Ectodermal cell (in vitro differentiated cells): ENCODE results near the gene MXRA8.
A peak's percentile ranks its signal among the peaks of the same experiment; 100 is the strongest.
"Not testable (repeated sequence)": the region's sequence is repeated elsewhere in the genome, so short reads cannot be mapped to it uniquely, and the experiment has no call there.

Experiments
- H3K27ac ChIP-seq: 2 replicates; pipeline ENCODE4 v1.7.0; 2013; ENCODE audit warnings: mild to moderate bottlenecking, low read depth, low read length; ENCODE audit not compliant: insufficient read depth, poor library complexity, severe bottlenecking
- H3K27me3 ChIP-seq: 2 replicates; pipeline ENCODE4 v1.7.0; 2013; ENCODE audit warnings: mild to moderate bottlenecking, low read length; ENCODE audit not compliant: insufficient read depth, control insufficient read depth, poor library complexity, severe bottlenecking
- H3K36me3 ChIP-seq: one replicate; pipeline ENCODE4 v1.7.0; 2013; ENCODE audit warnings: low read length; ENCODE audit not compliant: control insufficient read depth, insufficient read depth
- H3K4me1 ChIP-seq: one replicate; pipeline ENCODE4 v1.7.0; 2013; ENCODE audit warnings: low read length; ENCODE audit not compliant: control insufficient read depth, insufficient read depth
- H3K4me3 ChIP-seq: 2 replicates; pipeline ENCODE4 v1.7.0; 2013; ENCODE audit warnings: low read depth, low read length, control low read depth; ENCODE audit not compliant: insufficient read depth
- H3K9me3 ChIP-seq: 2 replicates; pipeline ENCODE4 v1.7.0; 2013; ENCODE audit warnings: mild to moderate bottlenecking, low read length, moderate library complexity; ENCODE audit not compliant: control insufficient read depth
- WGBS, 2 experiments: methylation state at CpG; one replicate each; pipeline ENCODE4 v1.1.7; 2013; ENCODE audit warnings: missing lambda C conversion rate in 2 of 2; 5-methylcytosine and 5-hydroxymethylcytosine counted together

Gene MXRA8

DNA sequence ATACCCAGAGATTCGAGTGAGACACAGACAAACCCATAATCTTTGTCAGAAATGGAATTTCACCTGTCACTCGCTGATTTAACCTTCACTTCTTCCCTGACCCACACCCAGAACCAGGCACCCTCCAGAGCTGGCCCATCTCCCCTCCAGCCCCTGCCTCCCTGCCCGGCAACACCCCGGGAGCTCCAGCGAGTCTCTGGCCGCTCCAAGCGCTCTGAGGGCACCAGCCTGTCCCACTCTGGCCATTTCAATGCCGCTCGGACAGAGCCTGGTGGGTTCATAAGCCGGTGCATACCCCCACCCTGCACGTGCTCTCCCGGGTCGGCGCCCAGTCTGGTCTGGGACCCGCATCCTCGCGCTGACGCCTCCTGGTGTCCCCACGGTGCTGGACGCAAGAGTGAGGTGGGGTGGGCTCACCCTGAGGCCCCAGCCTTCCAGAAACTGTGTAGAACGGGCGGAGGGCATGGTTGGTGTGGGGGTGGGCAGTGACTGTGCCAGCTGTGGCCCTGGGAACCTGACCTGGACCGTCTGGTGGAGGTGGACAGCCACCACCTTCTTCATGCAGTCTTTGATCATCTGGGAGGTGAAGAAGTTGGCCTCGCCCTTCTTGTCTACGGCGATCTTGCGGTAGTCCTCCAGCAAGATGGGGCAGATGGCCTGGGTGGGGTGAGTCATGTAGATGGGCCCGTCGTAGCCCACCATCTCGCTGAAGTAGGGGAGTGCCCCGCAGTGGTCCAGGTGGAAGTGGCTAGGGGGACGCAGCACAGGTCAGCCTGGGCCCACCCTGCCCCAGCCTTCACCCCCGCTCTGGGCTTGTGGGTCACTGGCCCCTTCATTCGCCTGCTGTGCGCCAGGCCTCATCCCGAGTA lies 39.3 kb downstream of the MXRA8 start:
- H3K9me3 ChIP-seq = no peaks in the 10 kb centered on the region
- peaks cover 6% of the 10 kb centered on the region for H3K4me1 ChIP-seq
- H3K27ac ChIP-seq = no peak overlapping the region
- H3K27me3 ChIP-seq = no peaks in the 10 kb centered on the region
- peaks cover 17% of the 10 kb centered on the region for H3K36me3 ChIP-seq
- H3K4me3 ChIP-seq = no peak overlapping the region
- 93% methylated on average over 36 of the region's 36 CpGs for WGBS, 2 experiments

- no peaks in the 10 kb centered on the region for H3K9me3 ChIP-seq
- H3K27me3 ChIP-seq = no peaks in the 10 kb centered on the region
- peaks cover 20% of the 10 kb centered on the region for H3K36me3 ChIP-seq
- WGBS, 2 experiments = 94 to 95% methylated on average over 9 of the region's 9 CpGs
- H3K4me3 ChIP-seq = no peak overlapping the region
- peaks cover 6% of the 10 kb centered on the region for H3K4me1 ChIP-seq
- H3K27ac ChIP-seq = no peak overlapping the region
Measured at GRCh38 chr1:1318131-1318652, 40.2 kb downstream of the MXRA8 start.

DNA sequence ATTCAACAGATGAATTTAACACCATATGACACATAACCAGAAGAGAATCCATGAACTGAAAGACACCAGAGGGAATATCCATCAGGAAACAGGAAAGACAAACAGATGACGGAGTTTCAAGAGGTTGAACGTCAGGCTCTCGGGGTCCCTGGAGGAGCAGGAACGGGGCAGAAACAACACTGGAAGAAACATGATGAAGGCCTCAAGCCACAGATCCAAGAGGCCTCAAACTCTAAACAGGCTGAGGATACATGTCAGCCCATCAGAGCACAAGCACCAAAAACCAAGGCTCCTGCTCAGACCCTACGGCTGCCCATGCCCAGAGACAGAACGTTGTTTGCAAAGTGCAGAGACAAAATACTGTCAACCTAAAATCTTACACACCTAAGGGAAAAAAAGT lies 40.9 kb downstream of the MXRA8 start:
- 95% methylated on average over 6 of the region's 6 CpGs for whole genome bisulfite sequencing, 2 experiments
- H3K4me3 ChIP-seq = no peak overlapping the region
- H3K36me3 ChIP-seq = peaks cover 25% of the 10 kb centered on the region
- H3K4me1 ChIP-seq = peaks cover 6% of the 10 kb centered on the region
- no peaks in the 10 kb centered on the region for H3K9me3 ChIP-seq
- H3K27me3 ChIP-seq = no peaks in the 10 kb centered on the region
- H3K27ac ChIP-seq = no peak overlapping the region

DNA sequence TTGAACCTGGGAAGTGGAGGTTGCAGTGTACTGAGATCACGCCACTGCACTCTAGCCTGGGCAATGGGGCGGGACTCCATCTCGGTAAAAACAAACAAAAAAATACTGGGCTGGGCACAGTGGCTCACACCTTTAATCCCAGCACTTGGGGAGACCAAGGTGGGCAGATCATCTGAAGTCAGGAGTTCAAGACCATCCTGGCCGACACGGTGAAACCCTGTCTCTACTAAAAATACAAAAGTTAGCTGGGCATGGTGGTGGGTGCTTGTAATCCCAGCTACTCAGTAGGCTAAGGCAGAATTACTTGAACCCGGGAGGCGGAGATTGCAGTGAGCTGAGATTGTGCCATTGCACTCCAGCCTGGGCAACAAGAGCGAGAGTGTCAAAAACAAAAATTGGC lies 42.2 kb downstream of the MXRA8 start:
- WGBS, 2 experiments = 87 to 91% methylated on average over 8 of the region's 8 CpGs
- peaks cover 30% of the 10 kb centered on the region for H3K36me3 ChIP-seq
- H3K27ac ChIP-seq, H3K27me3 ChIP-seq, H3K4me1 ChIP-seq, H3K9me3 ChIP-seq, H3K4me3 ChIP-seq: not testable (repeated sequence)

DNA sequence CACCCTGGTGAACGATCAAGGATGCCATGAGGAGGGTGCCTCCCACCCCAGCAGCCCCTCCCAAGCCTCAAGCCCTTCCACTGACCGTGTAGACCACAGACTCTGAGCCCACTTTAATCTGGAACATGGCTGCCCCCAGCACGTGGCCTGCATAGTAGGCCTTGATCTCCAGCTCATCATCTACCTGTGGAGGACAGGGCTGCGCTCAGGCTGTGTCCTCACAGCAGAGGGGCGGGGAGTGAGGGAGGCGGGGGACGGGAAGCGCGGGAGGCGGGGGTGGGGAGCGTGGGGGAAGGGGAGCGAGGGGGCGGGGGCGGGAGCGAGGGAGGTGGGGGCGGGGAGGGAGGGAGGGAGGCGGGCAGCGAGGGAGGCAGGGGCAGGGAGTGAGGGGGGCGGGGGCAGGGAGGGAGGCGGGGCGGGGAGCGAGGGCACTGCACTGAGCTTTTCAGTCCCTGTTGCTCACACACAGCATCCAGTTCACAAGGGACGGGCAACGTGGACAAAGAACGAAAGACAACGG lies 42.9 kb downstream of the MXRA8 start:
- Histone ChIP-seq H3K27ac (peak overlapping the region; percentile 8), H3K36me3 (peaks cover 23% of the 10 kb centered on the region), H3K27me3 (no peaks in the 10 kb centered on the region), H3K4me1 (peaks cover 6% of the 10 kb centered on the region), H3K4me3 (no peak overlapping the region), H3K9me3 (no peaks in the 10 kb centered on the region)
- 24 to 25% methylated on average over 10 to 14 of the region's 26 CpGs for WGBS, 2 experiments

DNA sequence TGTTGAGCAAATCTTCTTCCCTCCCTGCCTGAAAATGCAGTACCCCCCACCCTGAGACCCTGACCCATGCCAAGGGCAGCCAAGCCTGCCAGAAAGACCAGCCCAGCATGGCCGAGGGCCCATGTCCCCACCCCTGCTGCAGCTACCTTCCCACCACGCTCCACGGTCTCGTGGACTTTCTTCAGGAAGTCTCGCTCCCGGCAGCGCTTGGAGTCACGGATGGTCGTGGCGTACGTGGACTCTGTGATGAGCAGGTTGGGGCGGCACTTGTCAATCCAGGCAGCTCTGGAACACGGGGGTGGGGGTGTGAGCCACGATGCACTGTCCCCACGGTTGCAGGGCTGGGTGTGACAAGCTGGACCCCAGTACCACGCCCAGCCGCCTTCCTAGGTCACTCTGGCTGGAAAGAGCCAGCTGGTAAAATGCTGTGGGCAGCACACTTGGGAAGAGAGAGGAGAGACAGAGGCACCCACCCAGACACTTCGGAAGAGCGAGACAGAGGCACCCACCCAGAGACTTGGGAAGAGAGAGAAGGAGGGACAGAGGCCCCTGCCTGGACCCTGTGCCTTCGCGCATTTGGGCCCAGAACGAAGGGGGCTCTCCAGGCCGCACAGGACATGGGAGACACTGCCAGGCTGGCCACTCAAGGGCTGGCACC lies 43.5 kb downstream of the MXRA8 start:
- Histone ChIP-seq H3K4me3 (no peak overlapping the region), H3K4me1 (peaks cover 12% of the 10 kb centered on the region), H3K36me3 (peaks cover 22% of the 10 kb centered on the region), H3K27ac (peak overlapping the region; percentile 8), H3K9me3 (no peaks in the 10 kb centered on the region), H3K27me3 (peaks cover under 1% of the 10 kb centered on the region)
- WGBS, 2 experiments = 94 to 95% methylated on average over 23 of the region's 23 CpGs

- WGBS, 2 experiments = 95 to 96% methylated on average over 15 of the region's 15 CpGs
- H3K4me1 ChIP-seq = peaks cover 18% of the 10 kb centered on the region
- no peak overlapping the region for H3K4me3 ChIP-seq
- peaks cover 19% of the 10 kb centered on the region for H3K36me3 ChIP-seq
- peaks cover 6% of the 10 kb centered on the region for H3K27me3 ChIP-seq
- no peaks in the 10 kb centered on the region for H3K9me3 ChIP-seq
- no peak overlapping the region for H3K27ac ChIP-seq
Measured at GRCh38 chr1:1314237-1314586, 44.1 kb downstream of the MXRA8 start.

DNA sequence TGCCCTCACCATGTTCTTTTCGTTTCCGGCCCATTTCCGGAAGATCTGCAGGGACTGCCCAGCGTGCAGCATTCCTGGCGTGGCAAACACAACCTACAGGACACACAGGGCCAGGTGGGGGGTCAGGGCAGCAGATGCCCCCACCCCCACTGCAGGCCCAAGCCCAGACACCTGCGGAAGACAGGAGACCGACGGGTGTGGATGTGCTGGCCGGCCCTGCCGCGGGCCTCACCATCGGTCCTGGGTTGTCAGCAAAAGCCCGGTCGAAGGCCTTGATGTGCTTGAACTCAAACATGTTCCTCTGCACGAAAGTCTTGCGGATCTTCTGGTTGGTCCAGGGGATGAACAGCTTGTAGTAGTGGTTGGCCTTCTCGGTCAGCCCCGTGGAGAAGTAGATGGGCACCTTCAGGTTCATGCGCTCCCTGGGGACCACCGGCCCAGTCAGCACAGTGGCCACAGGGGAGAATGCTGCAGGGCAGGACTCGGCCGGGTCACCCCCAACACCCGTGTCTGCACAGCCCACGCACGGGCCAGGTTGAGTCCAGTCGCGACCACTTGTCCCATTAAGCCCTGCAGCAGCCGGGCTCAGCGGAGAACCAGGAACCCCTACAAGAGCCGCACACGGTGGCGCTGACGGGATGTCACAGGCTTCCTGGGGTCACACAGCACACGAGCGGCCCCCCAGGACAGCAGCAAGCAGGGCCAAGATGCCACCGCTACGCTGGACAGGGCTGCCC lies 44.7 kb downstream of the MXRA8 start:
- Histone ChIP-seq H3K4me3 (no peak overlapping the region), H3K36me3 (peaks cover 14% of the 10 kb centered on the region), H3K9me3 (no peaks in the 10 kb centered on the region)

DNA sequence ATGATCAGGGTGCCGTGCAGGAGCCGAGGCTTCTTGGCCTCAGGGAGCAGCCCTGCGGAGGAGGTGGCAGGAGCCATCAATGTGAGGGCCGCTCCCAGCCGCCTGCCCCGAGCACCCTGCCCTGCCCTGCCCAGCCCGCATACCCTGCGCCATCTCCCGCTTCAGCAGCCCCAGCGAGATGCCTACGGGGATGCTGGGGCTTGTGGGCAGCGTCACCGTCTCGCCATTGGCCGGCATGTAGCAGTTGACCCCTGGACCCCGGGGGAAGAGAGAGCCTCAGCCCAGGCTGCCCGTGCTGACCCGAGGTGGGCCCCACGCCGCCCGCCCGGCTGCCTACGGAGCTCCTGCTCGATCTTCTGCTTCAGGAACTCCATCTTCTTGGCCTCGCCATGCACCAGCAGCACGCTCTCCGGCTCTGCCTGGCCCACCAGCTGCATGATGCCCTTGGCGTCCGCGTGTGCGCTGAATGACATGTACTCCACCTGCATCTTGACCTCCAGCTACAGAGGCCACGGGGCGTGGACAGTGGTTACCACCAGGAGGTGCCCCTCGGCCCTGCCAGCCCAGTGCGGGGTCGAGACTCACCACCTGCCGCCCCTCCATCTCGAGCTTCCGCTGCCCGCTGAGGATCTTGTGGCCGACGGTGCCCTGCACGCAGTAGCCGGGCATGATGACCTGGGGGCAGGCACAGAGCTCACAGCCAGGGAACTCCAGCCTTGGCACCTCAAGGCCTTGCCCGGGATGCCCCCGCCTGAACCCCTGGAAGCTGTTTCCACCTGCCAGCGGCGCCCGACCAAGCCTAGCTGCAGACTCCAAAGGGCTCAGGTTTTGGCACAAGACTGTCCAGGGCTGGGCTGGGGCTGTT lies 45.7 kb downstream of the MXRA8 start:
- Histone ChIP-seq H3K27me3 (peaks cover 13% of the 10 kb centered on the region), H3K4me3 (no peak overlapping the region), H3K4me1 (peaks cover 19% of the 10 kb centered on the region), H3K27ac (no peak overlapping the region), H3K9me3 (no peaks in the 10 kb centered on the region), H3K36me3 (peaks cover 14% of the 10 kb centered on the region)
- WGBS, 2 experiments = 95 to 96% methylated on average over 49 of the region's 49 CpGs

More for the DNA sequence above, 44.7 kb downstream of the MXRA8 start:
- WGBS, 2 experiments = 93% methylated on average over 37 of the region's 37 CpGs
- Histone ChIP-seq H3K27ac (no peak overlapping the region), H3K4me1 (peaks cover 19% of the 10 kb centered on the region), H3K27me3 (peaks cover 12% of the 10 kb centered on the region)
